HCT116 (cell line): ENCODE results near the gene LTO1. TPM values are rescaled to one million over a fixed set of nuclear protein-coding genes. Genes with fewer than 3 reads are reported as not detected.

Experiments
- ATAC-seq: fragments of 200-7000 bp; cut with Tn5 transposase; 2 replicates; pipeline ENCODE4 v1.9.1; 2020; ENCODE audit warnings: mild to moderate bottlenecking, moderate library complexity
- BruUV-seq: library from RNA; stranded (reverse); fragments of 400-500 nt; replicated peaks from 2 replicates; lab custom pipeline; 2021; lab: Mats Ljungman, UMichigan
- CTCF ChIA-PET: fragments of 300-600 bp; sonication (Branson Sonifier 250); formaldehyde crosslinking; loops from one replicate; lab custom pipeline; 2021; ENCODE audit warnings: antibody characterized with exemption; lab: Charles Lee
- POLR2A ChIA-PET: fragments of 300-600, 350-600 bp; sonication (Branson Sonifier 250); formaldehyde crosslinking; loops from one replicate; lab custom pipeline; 2021; ENCODE audit warnings: antibody characterized with exemption; lab: Charles Lee
- RAD21 ChIA-PET, 2 experiments: fragments of 300-600 bp; sonication (Branson Sonifier 250); formaldehyde crosslinking; loops; one replicate each; lab custom pipeline; 2023; ENCODE audit warnings: low total read pairs in 2 of 2; ENCODE audit not compliant: uncharacterized antibody in 2 of 2, unreplicated experiment in 2 of 2, low non-redundant PET in 1 of 2; lab: Charles Lee
- DNase-seq: peaks from one replicate; pipeline ENCODE4 v3.0.0-alpha.2; 2010; ENCODE audit warnings: low read depth, low spot score
- H2AFZ ChIP-seq: fragments of 200-600 bp; shearing (Covaris generic), sonication (generic); 2 replicates; pipeline ENCODE4 v1.6.1; 2017; ENCODE audit warnings: low read depth, mixed run types, mixed read lengths, antibody characterized with exemption, low read length; ENCODE audit not compliant: poor library complexity, severe bottlenecking
- H3K27ac ChIP-seq: 2 replicates; pipeline ENCODE4 v1.5.1; 2012; ENCODE audit warnings: low read depth, low read length
- H3K27me3 ChIP-seq: fragments of 200-600 bp; sonication (generic); 2 replicates; pipeline ENCODE4 v1.6.1; 2016; ENCODE audit warnings: mixed run types, low read length, mixed read lengths; ENCODE audit not compliant: insufficient read depth
- H3K36me3 ChIP-seq, 2 experiments: fragments of 200-500 bp in 1 of 2; fragments of 200-600 bp in 1 of 2; sonication (Bioruptor generic) in 1 of 2; sonication (generic) in 1 of 2; 2 replicates each; pipeline versions ENCODE4 v1.5.1 to v1.6.1; 2014 to 2016; ENCODE audit warnings: low read length in 2 of 2, inconsistent platforms in 1 of 2, mixed read lengths in 1 of 2, mixed run types in 1 of 2; ENCODE audit not compliant: insufficient read depth in 2 of 2, control insufficient read depth in 1 of 2
- H3K4me1 ChIP-seq, 2 experiments: fragments of 200-600 bp in 1 of 2; sonication (generic) in 1 of 2; 2 replicates each; pipeline versions ENCODE4 v1.5.1 to v1.6.1; 2012 to 2017; ENCODE audit warnings: low read length in 2 of 2, inconsistent platforms in 1 of 2, mild to moderate bottlenecking in 1 of 2, mixed read lengths in 1 of 2, mixed run types in 1 of 2, moderate library complexity in 1 of 2; ENCODE audit not compliant: insufficient read depth in 2 of 2, control insufficient read depth in 1 of 2
- H3K4me2 ChIP-seq: fragments of 200-600 bp; sonication (generic); 2 replicates; pipeline ENCODE4 v1.6.1; 2017; ENCODE audit warnings: mixed run types, low read length, mixed read lengths
- H3K4me3 ChIP-seq, 2 experiments: fragments of 200-600 bp in 1 of 2; sonication (generic) in 1 of 2; replicated peaks in 1 of 2; 2 replicates each; pipeline ENCODE4 v1.5.1; 2011 to 2016; ENCODE audit warnings: low read length in 2 of 2, control low read depth in 1 of 2, low read depth in 1 of 2, mild to moderate bottlenecking in 1 of 2, mixed read lengths in 1 of 2, mixed run types in 1 of 2
- H3K79me2 ChIP-seq: fragments of 200-600 bp; sonication (generic); 2 replicates; pipeline ENCODE4 v1.6.1; 2017; ENCODE audit warnings: mild to moderate bottlenecking, mixed run types, low read length, moderate library complexity, mixed read lengths; ENCODE audit not compliant: insufficient read depth
- H3K9ac ChIP-seq: fragments of 200-600 bp; sonication (generic); 2 replicates; pipeline ENCODE4 v1.6.1; 2016; ENCODE audit warnings: low read length, mixed read lengths
- H3K9me2 ChIP-seq: fragments of 200-600 bp; sonication (generic), shearing (Covaris generic); 2 replicates; pipeline ENCODE4 v1.6.1; 2017; ENCODE audit warnings: mixed run types, mild to moderate bottlenecking, moderate library complexity; ENCODE audit not compliant: insufficient read depth
- H3K9me3 ChIP-seq, 2 experiments: fragments of 200-500 bp in 1 of 2; fragments of 200-600 bp in 1 of 2; sonication (Bioruptor generic) in 1 of 2; sonication (generic) in 1 of 2; 2 replicates each; pipeline ENCODE4 v1.6.1; 2014 to 2017; ENCODE audit warnings: low read length in 2 of 2, mixed read lengths in 2 of 2, inconsistent platforms in 1 of 2, low read depth in 1 of 2, mild to moderate bottlenecking in 1 of 2, mixed run types in 1 of 2, moderate library complexity in 1 of 2; ENCODE audit not compliant: control insufficient read depth in 1 of 2, insufficient read depth in 1 of 2
- H4K20me1 ChIP-seq: fragments of 200-600 bp; sonication (generic), shearing (Covaris generic); 2 replicates; pipeline ENCODE4 v1.6.1; 2017; ENCODE audit warnings: mixed run types, mild to moderate bottlenecking, moderate library complexity; ENCODE audit not compliant: insufficient read depth
- POLR2A ChIP-seq: IDR thresholded peaks from 2 replicates; pipeline ENCODE4 v1.7.0; 2011; ENCODE audit warnings: borderline replicate concordance; ENCODE audit not compliant: insufficient read depth, insufficient read length; ENCODE audit errors: extremely low read depth
- POLR2AphosphoS5 ChIP-seq: IDR thresholded peaks from 2 replicates; pipeline ENCODE4 v1.6.1; 2011; ENCODE audit warnings: mild to moderate bottlenecking, low read depth, low read length, moderate library complexity
- TCF7L2 ChIP-seq: IDR thresholded peaks from 2 replicates; pipeline ENCODE4 v1.7.0; 2011; ENCODE audit warnings: borderline replicate concordance, inconsistent platforms; ENCODE audit not compliant: insufficient read depth, insufficient read length; ENCODE audit errors: extremely low read depth
- ZFX ChIP-seq: fragments of 450-650 bp; IDR thresholded peaks from 2 replicates; pipeline ENCODE4 v1.6.1; 2017
- ZNF274 ChIP-seq: fragments of 200-500 bp; sonication (Bioruptor generic); IDR thresholded peaks from 2 replicates; pipeline ENCODE4 v1.6.1; 2014; ENCODE audit warnings: mild to moderate bottlenecking, low read depth, low read length, inconsistent platforms
- intact Hi-C: fragments of 100-400 bp; cut with micrococcal nuclease; formaldehyde crosslinking; loops from 2 replicates; pipeline ENCODE4 v1.10.0; 2022
- total RNA-seq: library from RNA; stranded (reverse); gene quantifications from one replicate; pipeline ENCODE4 v1.2.1, GENCODE V29; 2021; ENCODE audit not compliant: unreplicated experiment
- TF ChIP-seq, protein P1 (sequence below), 3 experiments: fragments of 200-600 bp in 1 of 3; sonication (generic) in 1 of 3; IDR thresholded peaks in 2 of 3; conservative IDR thresholded peaks in 1 of 3; 2 replicates each; pipeline ENCODE4 v1.5.1; 2012 to 2017; ENCODE audit warnings: low read depth in 2 of 3, low read length in 2 of 3, antibody characterized with exemption in 1 of 3, borderline replicate concordance in 1 of 3, control low read depth in 1 of 3, mild to moderate bottlenecking in 1 of 3, mixed read lengths in 1 of 3, mixed run types in 1 of 3, moderate library complexity in 1 of 3; ENCODE audit not compliant: insufficient read depth in 1 of 3

The LTO1 gene
- total RNA-seq, 1 experiment from 2014 or later, result 21.3 TPM

- peaks cover 10 to 68% of the 10 kb centered on the region in 2 experiments for H3K4me1 ChIP-seq
- no peaks in the 10 kb centered on the region for H3K27me3 ChIP-seq
- peak overlapping the region; percentile 100 for H3K9ac ChIP-seq
- no peaks in the 10 kb centered on the region for H3K9me3 ChIP-seq
- peaks cover 34% of the 10 kb centered on the region for H3K79me2 ChIP-seq
- peaks cover 0 to 3% of the 10 kb centered on the region in 2 experiments; a peak in 1 of 4 replicates for H3K36me3 ChIP-seq
- no peak overlapping the region for H2AFZ ChIP-seq
- no TSS peak for BruUV-seq
- ATAC-seq (peak; percentile 25), DNase-seq (peak; percentile 80)
- no peaks in the 10 kb centered on the region for H4K20me1 ChIP-seq
- peak overlapping the region; percentile 96 to 99 for H3K4me3 ChIP-seq
- POLR2A ChIA-PET, result interaction anchor here (0.6 to 1.2 kb wide), 7 partner anchors 300 to 344 kb away, joined by 3 to 15 read pairs (median 4); partner anchors contain the start of gene MYEOV
- TF ChIP-seq ZNF274, result no peak
- TF ChIP-seq POLR2A, result peak; percentile 22
- peak; percentile 29; the same call in 1 of the 2 replicates for TF ChIP-seq POLR2AphosphoS5
- no peak for TF ChIP-seq ZFX
- peak; percentile 98 for TF ChIP-seq TCF7L2
- TF ChIP-seq, protein P1, sequence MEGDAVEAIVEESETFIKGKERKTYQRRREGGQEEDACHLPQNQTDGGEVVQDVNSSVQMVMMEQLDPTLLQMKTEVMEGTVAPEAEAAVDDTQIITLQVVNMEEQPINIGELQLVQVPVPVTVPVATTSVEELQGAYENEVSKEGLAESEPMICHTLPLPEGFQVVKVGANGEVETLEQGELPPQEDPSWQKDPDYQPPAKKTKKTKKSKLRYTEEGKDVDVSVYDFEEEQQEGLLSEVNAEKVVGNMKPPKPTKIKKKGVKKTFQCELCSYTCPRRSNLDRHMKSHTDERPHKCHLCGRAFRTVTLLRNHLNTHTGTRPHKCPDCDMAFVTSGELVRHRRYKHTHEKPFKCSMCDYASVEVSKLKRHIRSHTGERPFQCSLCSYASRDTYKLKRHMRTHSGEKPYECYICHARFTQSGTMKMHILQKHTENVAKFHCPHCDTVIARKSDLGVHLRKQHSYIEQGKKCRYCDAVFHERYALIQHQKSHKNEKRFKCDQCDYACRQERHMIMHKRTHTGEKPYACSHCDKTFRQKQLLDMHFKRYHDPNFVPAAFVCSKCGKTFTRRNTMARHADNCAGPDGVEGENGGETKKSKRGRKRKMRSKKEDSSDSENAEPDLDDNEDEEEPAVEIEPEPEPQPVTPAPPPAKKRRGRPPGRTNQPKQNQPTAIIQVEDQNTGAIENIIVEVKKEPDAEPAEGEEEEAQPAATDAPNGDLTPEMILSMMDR (IDR thresholded peaks at IDR 0.05 in 2 of 3, conservative IDR thresholded peaks at IDR 0.05 in 1 of 3; ENCODE audit: borderline replicate concordance in 1 of 3, insufficient read depth in 1 of 3, low read depth in 2 of 3, low read length in 2 of 3), result no peak
- H3K27ac ChIP-seq, result peak overlapping the region; percentile 96
- no peaks in the 10 kb centered on the region for H3K9me2 ChIP-seq
- RAD21 ChIA-PET, result interaction anchor here (0.7 to 1.5 kb wide), 3 partner anchors 257 to 344 kb away, joined by 3 to 7 read pairs (median 3); partner anchors contain the start of gene MYEOV (in 1 of the 2)
- intact Hi-C loops, result loop anchor here (2.0 to 5.0 kb wide), 3 partner anchors 141 to 515 kb away; no protein-coding TSS in a partner anchor
- CTCF ChIA-PET, result interaction anchor here (0.8 to 1.2 kb wide), 2 partner anchors 340 to 537 kb away, joined by 3 to 6 read pairs; no protein-coding TSS in a partner anchor
- H3K4me2 ChIP-seq, result peak overlapping the region; percentile 90
Observed at GRCh38 chr11:69637941-69638871, 36.9 kb downstream of the LTO1 start.
